ENCODE data around the gene IRF8. TPM values are rescaled to one million over a fixed set of nuclear protein-coding genes. Genes with fewer than 3 reads are reported as not detected.

Gene IRF8
- total RNA-seq, 1 donor from 2014 or later, result 0.59 TPM

DNA sequence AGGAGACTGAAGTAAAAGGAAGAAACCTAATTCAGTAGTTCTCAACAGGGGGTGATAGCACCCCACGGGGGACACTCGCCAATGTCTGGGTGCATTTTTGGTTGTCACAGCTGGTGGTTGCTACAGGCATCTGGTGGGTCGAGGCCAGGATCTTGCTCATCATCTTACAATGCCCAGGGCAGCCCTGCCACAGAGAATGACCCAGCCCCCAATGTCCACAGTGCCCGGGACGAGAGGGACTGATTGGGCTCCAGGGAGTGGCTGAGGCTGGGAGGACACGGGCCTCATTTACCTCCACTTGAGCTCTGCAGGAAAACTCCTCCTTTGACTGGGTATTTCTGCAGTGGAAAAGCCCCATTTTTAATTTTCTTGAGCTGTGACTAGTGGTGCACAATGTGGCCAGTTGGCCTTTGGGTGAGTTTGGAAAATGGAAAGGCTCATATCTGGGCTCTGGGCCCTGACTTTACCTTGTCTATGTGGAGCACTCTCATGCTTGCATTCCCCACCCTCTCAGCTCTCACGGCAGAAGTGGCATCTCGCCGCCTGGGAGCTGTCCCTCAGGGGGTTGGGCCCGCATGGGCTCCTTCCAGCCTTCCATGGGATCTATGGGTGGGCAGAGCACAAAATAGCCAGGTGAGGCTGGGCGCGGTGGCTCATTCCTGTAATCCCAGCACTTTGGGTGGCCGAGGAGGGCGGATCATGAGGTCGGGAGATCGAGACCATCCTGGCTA is 37.7 kb upstream of the IRF8 start:
- no peaks in the 10 kb centered on the region for H3K36me3 Mint-ChIP-seq (ENCODE audit: low read depth, unreplicated experiment)
- no peak overlapping the region for H2AFZ ChIP-seq (ENCODE audit: low read depth, low read length)
- no peak overlapping the region for H3K27ac Mint-ChIP-seq (ENCODE audit: unreplicated experiment)
- H3K27me3 ChIP-seq (ENCODE audit: insufficient read depth, low read length), result peaks cover 3% of the 10 kb centered on the region
- no peak overlapping the region for H3K9ac ChIP-seq (ENCODE audit: low read length)
- FAIRE-seq (no peak), DNase-seq (ENCODE audit: low read depth) (no peak)
- no peaks in the 10 kb centered on the region for H3K36me3 ChIP-seq (ENCODE audit: insufficient read depth, low read length)
- no peaks in the 10 kb centered on the region for H3K9me3 Mint-ChIP-seq (ENCODE audit: unreplicated experiment)
- H3K4me2 ChIP-seq (ENCODE audit: low read length), result no peak overlapping the region
- H3K27me3 Mint-ChIP-seq (ENCODE audit: low read depth, unreplicated experiment), result peaks cover 46% of the 10 kb centered on the region
- H4K20me1 ChIP-seq (ENCODE audit: insufficient read depth, low read length), result no peaks in the 10 kb centered on the region
- H3K4me1 Mint-ChIP-seq (ENCODE audit: low read depth, unreplicated experiment), result peaks cover 3% of the 10 kb centered on the region
- H3K4me1 ChIP-seq (ENCODE audit: insufficient read depth, low read length), result no peaks in the 10 kb centered on the region
- no peak overlapping the region for H3K4me3 ChIP-seq (ENCODE audit: insufficient read depth, low read depth, low read length)
- no peak overlapping the region for H3K27ac ChIP-seq (ENCODE audit: low read depth, low read length)
- H3K9me3 ChIP-seq (ENCODE audit: insufficient read depth, low read depth, low read length), result no peaks in the 10 kb centered on the region
- no peaks in the 10 kb centered on the region for H3K79me2 ChIP-seq (ENCODE audit: insufficient read depth, low read length)
- peak overlapping the region; percentile 40 for H3K4me3 Mint-ChIP-seq (ENCODE audit: unreplicated experiment)
- TF ChIP-seq, protein P1, sequence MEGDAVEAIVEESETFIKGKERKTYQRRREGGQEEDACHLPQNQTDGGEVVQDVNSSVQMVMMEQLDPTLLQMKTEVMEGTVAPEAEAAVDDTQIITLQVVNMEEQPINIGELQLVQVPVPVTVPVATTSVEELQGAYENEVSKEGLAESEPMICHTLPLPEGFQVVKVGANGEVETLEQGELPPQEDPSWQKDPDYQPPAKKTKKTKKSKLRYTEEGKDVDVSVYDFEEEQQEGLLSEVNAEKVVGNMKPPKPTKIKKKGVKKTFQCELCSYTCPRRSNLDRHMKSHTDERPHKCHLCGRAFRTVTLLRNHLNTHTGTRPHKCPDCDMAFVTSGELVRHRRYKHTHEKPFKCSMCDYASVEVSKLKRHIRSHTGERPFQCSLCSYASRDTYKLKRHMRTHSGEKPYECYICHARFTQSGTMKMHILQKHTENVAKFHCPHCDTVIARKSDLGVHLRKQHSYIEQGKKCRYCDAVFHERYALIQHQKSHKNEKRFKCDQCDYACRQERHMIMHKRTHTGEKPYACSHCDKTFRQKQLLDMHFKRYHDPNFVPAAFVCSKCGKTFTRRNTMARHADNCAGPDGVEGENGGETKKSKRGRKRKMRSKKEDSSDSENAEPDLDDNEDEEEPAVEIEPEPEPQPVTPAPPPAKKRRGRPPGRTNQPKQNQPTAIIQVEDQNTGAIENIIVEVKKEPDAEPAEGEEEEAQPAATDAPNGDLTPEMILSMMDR (IDR thresholded peaks at IDR 0.05; ENCODE audit: insufficient read depth, low read depth, low read length), result no peak
- TF ChIP-seq EZH2 (IDR thresholded peaks at IDR 0.05; ENCODE audit: insufficient read depth, low read length), result no peak

DNA sequence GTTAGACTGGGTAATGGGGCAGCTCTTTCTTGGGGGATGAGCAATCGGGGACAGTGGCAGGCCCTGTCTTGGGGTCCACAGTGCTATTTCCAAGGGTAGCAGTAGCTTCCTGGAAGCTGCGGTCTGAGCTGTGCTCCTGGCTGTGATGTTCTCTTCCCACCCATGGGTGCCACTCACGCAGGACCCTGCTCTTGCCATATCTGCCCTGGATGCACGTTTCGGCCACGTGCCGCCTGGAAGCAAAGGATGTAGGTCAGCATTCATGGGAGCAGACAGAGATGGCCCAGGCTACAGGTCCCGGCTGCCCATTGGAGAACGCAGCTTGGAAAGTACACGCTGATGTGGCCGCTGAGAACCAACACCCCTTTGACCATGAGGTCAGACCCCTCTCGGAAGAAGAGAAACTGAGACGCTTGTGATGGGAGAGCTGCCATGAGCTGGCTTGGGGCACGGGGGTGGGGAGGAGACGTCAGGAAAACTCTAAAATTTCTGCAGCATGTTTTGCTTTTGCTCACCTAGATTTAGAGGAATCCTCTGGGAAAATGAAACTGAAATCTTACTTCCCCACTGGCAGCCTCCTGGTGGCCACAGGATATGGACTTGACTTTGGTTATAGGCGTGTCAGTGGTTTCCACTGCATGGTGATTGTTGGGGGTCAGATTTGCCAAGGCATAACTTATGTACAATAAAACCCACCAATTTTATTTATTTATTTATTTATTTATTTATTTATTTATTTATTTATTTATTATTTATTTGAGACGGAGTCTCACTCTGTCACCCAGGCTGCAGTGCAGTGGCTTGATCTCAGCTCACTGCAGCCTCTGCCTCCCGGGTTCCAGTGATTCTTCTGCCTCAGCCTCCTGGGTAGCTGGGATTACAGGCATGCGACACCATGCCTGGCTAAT is 36.2 kb upstream of the IRF8 start:
- Mint-ChIP-seq H3K27ac (ENCODE audit: unreplicated experiment) (no peak overlapping the region), H3K4me1 (ENCODE audit: low read depth, unreplicated experiment) (peaks cover 3% of the 10 kb centered on the region), H3K4me3 (ENCODE audit: unreplicated experiment) (no peak overlapping the region), H3K9me3 (ENCODE audit: unreplicated experiment) (no peaks in the 10 kb centered on the region), H3K36me3 (ENCODE audit: low read depth, unreplicated experiment) (no peaks in the 10 kb centered on the region), H3K27me3 (ENCODE audit: low read depth, unreplicated experiment) (peaks cover 34% of the 10 kb centered on the region)
- peaks cover under 1% of the 10 kb centered on the region for H3K27me3 ChIP-seq (ENCODE audit: insufficient read depth, low read length)
- H2AFZ ChIP-seq (ENCODE audit: low read depth, low read length), result no peak overlapping the region
- DNase-seq (ENCODE audit: low read depth), result no peak
- H3K4me3 ChIP-seq (ENCODE audit: insufficient read depth, low read depth, low read length), result no peak overlapping the region
- no peaks in the 10 kb centered on the region for H3K9me3 ChIP-seq (ENCODE audit: insufficient read depth, low read depth, low read length)
- H3K4me2 ChIP-seq (ENCODE audit: low read length), result no peak overlapping the region
- no peaks in the 10 kb centered on the region for H3K36me3 ChIP-seq (ENCODE audit: insufficient read depth, low read length)
- no peaks in the 10 kb centered on the region for H3K79me2 ChIP-seq (ENCODE audit: insufficient read depth, low read length)
- no peaks in the 10 kb centered on the region for H4K20me1 ChIP-seq (ENCODE audit: insufficient read depth, low read length)
- FAIRE-seq, result no peak
- TF ChIP-seq EZH2 (IDR thresholded peaks at IDR 0.05; ENCODE audit: insufficient read depth, low read length), result no peak
- TF ChIP-seq, protein P1 (IDR thresholded peaks at IDR 0.05; ENCODE audit: insufficient read depth, low read depth, low read length), result no peak
- H3K9ac ChIP-seq (ENCODE audit: low read length), result no peak overlapping the region
- H3K27ac ChIP-seq (ENCODE audit: low read depth, low read length), result no peak overlapping the region
- H3K4me1 ChIP-seq (ENCODE audit: insufficient read depth, low read length), result no peaks in the 10 kb centered on the region

Measured in astrocyte (in vitro differentiated cells and primary cell).